CD8-positive, alpha-beta memory T cell (primary cell): Measurements from ENCODE around the gene TULP4. TPM values are rescaled to one million over a fixed set of nuclear protein-coding genes. Genes with fewer than 3 reads are reported as not detected.
A peak's percentile ranks its signal among the peaks of the same experiment; 100 is the strongest.

Experiments used
- CTCF ChIA-PET: fragments of 350-600 bp; sonication (Branson Sonifier 250); formaldehyde crosslinking; loops from one replicate; lab custom pipeline; 2021; ENCODE audit warnings: antibody characterized with exemption; lab: Charles Lee
- POLR2A ChIA-PET: fragments of 350-600 bp; sonication (Branson Sonifier 250); formaldehyde crosslinking; loops from one replicate; lab custom pipeline; 2021; ENCODE audit warnings: antibody characterized with exemption; lab: Charles Lee
- DNase-seq, 5 donors: peaks; one replicate each; pipeline versions ENCODE4 v3.0.0 to v3.0.0-alpha.2; 2020 to 2022; ENCODE audit warnings: mixed read lengths in 1 of 5
- H3K27ac ChIP-seq: one replicate; pipeline ENCODE4 v1.7.0; 2013; ENCODE audit warnings: low read depth, mild to moderate bottlenecking, low read length, moderate library complexity
- H3K27me3 ChIP-seq: 2 replicates; pipeline ENCODE4 v1.7.0; 2013; ENCODE audit warnings: low read length, mild to moderate bottlenecking; ENCODE audit not compliant: insufficient read depth, poor library complexity, severe bottlenecking
- H3K36me3 ChIP-seq: 2 replicates; pipeline ENCODE4 v1.7.0; 2013; ENCODE audit warnings: mild to moderate bottlenecking, low read length, moderate library complexity; ENCODE audit not compliant: insufficient read depth
- H3K4me1 ChIP-seq: 2 replicates; pipeline ENCODE4 v1.7.0; 2013; ENCODE audit warnings: mild to moderate bottlenecking, low read length, moderate library complexity; ENCODE audit not compliant: insufficient read depth
- H3K4me3 ChIP-seq: 2 replicates; pipeline ENCODE4 v1.7.0; 2013; ENCODE audit warnings: mild to moderate bottlenecking, low read length
- H3K9me3 ChIP-seq: 2 replicates; pipeline ENCODE4 v1.7.0; 2013; ENCODE audit warnings: mild to moderate bottlenecking, low read length
- H3K27ac Mint-ChIP-seq, 8 donors: one replicate each; pipeline ENCODE4 v1.8.0; 2020 to 2021; ENCODE audit warnings: mixed read lengths in 8 of 8, mild to moderate bottlenecking in 6 of 8, inconsistent platforms in 3 of 8, moderate library complexity in 3 of 8
- H3K27me3 Mint-ChIP-seq, 2 donors: one replicate each; pipeline ENCODE4 v1.8.0; 2020 to 2021; ENCODE audit warnings: mixed read lengths in 2 of 2, mild to moderate bottlenecking in 1 of 2, moderate library complexity in 1 of 2
- H3K36me3 Mint-ChIP-seq, 3 donors: one replicate each; pipeline ENCODE4 v1.8.0; 2020 to 2021; ENCODE audit warnings: mixed read lengths in 3 of 3, inconsistent platforms in 1 of 3, mild to moderate bottlenecking in 1 of 3
- H3K4me1 Mint-ChIP-seq, 3 donors: one replicate each; pipeline ENCODE4 v1.8.0; 2020 to 2021; ENCODE audit warnings: mixed read lengths in 3 of 3, inconsistent platforms in 1 of 3, mild to moderate bottlenecking in 1 of 3
- H3K4me3 Mint-ChIP-seq, 7 donors: one replicate each; pipeline ENCODE4 v1.8.0; 2020 to 2021; ENCODE audit warnings: mixed read lengths in 7 of 7, mild to moderate bottlenecking in 6 of 7, moderate library complexity in 4 of 7, inconsistent platforms in 2 of 7
- H3K9me3 Mint-ChIP-seq, 5 donors: one replicate each; pipeline ENCODE4 v1.8.0; 2020 to 2022; ENCODE audit warnings: mixed read lengths in 5 of 5, mild to moderate bottlenecking in 3 of 5, moderate library complexity in 2 of 5, inconsistent platforms in 1 of 5
- polyA plus RNA-seq: library from polyadenylated mRNA; unstranded; fragments of 300-500 nt; fragmentation: Illumina TruSeq; gene quantifications from one replicate; pipeline ENCODE4 v1.2.3, GENCODE V29; 2021
- total RNA-seq, 2 experiments: library from RNA; stranded (reverse); gene quantifications; one replicate each; pipeline ENCODE4 v1.2.3, GENCODE V29; 2021

Gene TULP4
- total and polyA plus RNA-seq, 3 experiments from 2014 or later: 26.9 to 50.1 (median 32.1) TPM

DNA sequence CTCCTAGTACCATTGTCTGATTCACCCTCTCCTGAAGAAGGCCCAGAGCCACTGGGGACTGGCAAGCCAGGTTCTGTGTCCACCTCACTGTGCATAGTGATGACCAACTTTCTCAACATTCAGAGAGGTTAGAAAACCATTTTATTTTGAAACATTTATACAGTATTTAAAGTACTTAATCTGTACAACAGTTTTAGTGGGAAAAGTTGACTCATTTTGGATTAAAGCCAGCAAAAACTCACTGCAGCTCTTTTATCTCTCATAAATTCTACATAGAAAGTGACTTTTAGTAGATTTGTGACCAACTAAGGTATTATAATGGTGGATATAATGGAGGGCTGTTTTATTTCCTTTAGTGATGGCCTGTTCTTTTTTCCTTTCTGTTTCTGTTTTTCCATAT lies 9.7 kb downstream of the TULP4 start:
- H3K4me1 Mint-ChIP-seq: peaks cover 52 to 71% (median 64%) of the 10 kb centered on the region in 3 donors

DNA sequence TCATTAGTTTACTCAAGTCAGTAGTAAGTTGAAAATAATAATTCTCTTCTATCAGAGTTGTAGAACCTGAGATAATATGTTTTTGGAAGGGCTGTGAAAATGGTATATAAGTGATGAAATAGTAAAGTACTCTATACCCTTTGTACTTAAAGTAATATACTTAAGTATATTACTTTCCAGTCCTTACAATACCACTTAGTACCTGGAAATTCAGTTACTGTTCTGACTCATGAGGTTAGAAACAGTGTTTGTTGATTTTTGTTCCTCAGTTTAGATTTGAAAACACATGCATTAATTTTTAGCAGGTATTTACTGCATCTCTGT lies 10.1 kb downstream of the TULP4 start:
- H3K27me3 ChIP-seq: no peaks in the 10 kb centered on the region
- POLR2A ChIA-PET: no interaction called here
- Mint-ChIP-seq H3K9me3 (no peaks in the 10 kb centered on the region), H3K27ac (peak overlapping the region in 2 of 8 donors; percentile 16 to 48), H3K36me3 (peaks cover 13 to 16% (median 14%) of the 10 kb centered on the region in 3 donors), H3K27me3 (no peaks in the 10 kb centered on the region), H3K4me1 (peaks cover 55 to 75% (median 66%) of the 10 kb centered on the region in 3 donors), H3K4me3 (no peak overlapping the region)
- no peak for DNase-seq
- H3K9me3 ChIP-seq: no peaks in the 10 kb centered on the region
- no peak overlapping the region for H3K4me3 ChIP-seq
- H3K27ac ChIP-seq: no peak overlapping the region
- no peaks in the 10 kb centered on the region for H3K36me3 ChIP-seq
- H3K4me1 ChIP-seq: no peaks in the 10 kb centered on the region
- CTCF ChIA-PET: interaction anchor here (0.7 kb wide), 1 partner anchor 196 kb away, joined by 3 read pairs; no protein-coding TSS in a partner anchor

More for the DNA sequence above, 9.7 kb downstream of the TULP4 start:
- no peaks in the 10 kb centered on the region for H3K36me3 ChIP-seq
- no peaks in the 10 kb centered on the region for H3K4me1 ChIP-seq
- H3K4me3 ChIP-seq: no peak overlapping the region
- H3K9me3 Mint-ChIP-seq: no peaks in the 10 kb centered on the region
- no peaks in the 10 kb centered on the region for H3K9me3 ChIP-seq
- no peak overlapping the region for H3K27ac ChIP-seq
- H3K4me3 Mint-ChIP-seq: no peak overlapping the region
- H3K36me3 Mint-ChIP-seq: peaks cover 16 to 20% (median 16%) of the 10 kb centered on the region in 3 donors
- no peak for DNase-seq
- ChIA-PET CTCF (interaction anchor here (0.7 kb wide), 1 partner anchor 197 kb away, joined by 3 read pairs; no protein-coding TSS in a partner anchor), POLR2A (no interaction called here)
- H3K27me3 Mint-ChIP-seq: no peaks in the 10 kb centered on the region
- H3K27ac Mint-ChIP-seq: peak overlapping the region in 1 of 8 donors; percentile 7
- no peaks in the 10 kb centered on the region for H3K27me3 ChIP-seq

DNA sequence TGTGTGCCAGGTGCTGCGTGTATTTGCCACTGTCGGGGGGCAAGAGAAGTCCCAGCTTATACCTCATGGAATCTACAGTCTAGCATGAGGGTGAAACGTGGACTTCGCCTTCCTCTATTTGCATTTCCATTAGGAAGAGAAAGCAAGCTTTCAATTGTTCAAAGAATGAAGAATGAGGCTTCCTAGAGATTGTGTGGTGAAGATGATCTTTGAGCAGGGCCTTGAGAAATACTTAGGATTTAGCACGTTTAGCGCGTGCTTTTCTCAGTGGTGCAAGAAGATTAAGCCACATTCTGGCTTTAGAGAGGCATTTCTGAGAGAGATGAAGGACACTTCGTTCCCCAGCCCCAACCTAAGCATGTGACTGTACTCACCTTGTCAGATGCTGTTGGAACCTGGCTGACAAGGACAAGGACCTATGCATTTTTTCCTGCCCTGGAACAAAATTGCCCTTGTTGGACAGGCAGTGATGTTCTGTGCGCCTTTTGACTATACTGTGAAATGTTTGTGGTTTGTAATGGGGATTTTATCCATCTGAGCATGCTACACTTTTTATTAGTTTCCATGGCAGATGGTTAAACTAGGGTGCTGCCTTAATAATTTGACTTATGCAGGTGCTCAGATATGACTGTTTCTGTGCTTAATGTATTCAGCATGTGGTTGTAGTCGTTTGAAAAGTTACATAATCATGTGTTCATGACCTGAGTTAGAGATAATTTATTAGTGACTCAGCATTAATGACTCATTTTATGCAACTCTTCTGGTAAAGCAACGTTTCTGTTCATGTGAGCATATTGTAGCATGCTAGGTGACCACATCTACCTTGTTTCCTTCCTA lies 10.7 kb downstream of the TULP4 start:
- peaks cover 58 to 79% (median 72%) of the 10 kb centered on the region in 3 donors for H3K4me1 Mint-ChIP-seq
- H3K9me3 Mint-ChIP-seq: no peaks in the 10 kb centered on the region
- peak overlapping the region in 4 of 8 donors; percentile 6 to 61 (median 34) for H3K27ac Mint-ChIP-seq
- Histone ChIP-seq H3K4me1 (no peaks in the 10 kb centered on the region), H3K27me3 (no peaks in the 10 kb centered on the region), H3K9me3 (no peaks in the 10 kb centered on the region), H3K27ac (no peak overlapping the region), H3K36me3 (no peaks in the 10 kb centered on the region), H3K4me3 (no peak overlapping the region)
- POLR2A ChIA-PET: no interaction called here
- peaks cover 11 to 17% (median 12%) of the 10 kb centered on the region in 3 donors for H3K36me3 Mint-ChIP-seq
- no peaks in the 10 kb centered on the region for H3K27me3 Mint-ChIP-seq
- CTCF ChIA-PET: interaction anchor here (0.7 kb wide), 1 partner anchor 196 kb away, joined by 3 read pairs; no protein-coding TSS in a partner anchor
- peak overlapping the region in 1 of 7 donors; percentile 2 for H3K4me3 Mint-ChIP-seq
- DNase-seq: no peak

DNA sequence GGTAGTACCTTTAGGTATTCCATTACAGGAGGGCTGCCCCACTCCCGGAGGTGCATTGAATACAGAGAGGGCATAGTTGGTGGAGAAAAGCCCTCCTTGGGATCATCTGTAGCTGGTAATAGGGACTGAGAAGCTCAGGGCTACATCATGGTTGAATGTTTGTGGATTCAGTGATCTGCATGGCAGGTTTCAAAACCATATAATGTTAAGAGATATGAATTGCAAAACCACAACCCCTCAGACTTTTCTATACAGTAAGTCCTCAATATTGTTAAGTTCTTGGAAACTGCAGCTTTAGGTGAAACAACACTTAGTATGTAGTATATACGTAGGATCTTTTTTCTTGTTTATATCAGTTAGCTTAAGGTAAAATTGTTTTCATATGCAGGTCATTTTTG lies 11.3 kb downstream of the TULP4 start:
- Mint-ChIP-seq H3K36me3 (peaks cover 8 to 18% (median 11%) of the 10 kb centered on the region in 3 donors), H3K4me3 (no peak overlapping the region)

DNA sequence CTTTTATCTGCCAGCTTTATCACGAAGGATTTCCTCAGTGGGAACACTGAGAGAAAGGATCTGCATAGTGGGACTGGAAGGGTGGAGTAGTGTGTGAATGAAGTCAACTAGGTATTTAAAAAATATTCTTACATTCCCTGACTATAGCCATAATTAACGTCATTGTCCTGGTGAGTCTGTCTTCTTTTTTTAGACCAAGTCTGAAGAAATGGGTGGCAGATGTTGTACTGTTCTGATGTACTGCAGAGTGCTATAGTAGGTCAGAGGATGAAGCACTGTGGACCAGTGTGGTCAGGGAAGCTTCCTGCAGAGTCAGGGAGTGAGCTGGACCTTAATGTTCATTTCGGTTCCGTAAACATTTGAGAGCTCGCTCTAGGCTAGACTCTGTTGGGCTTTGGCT lies 11.9 kb downstream of the TULP4 start:
- no peaks in the 10 kb centered on the region for H3K4me1 ChIP-seq
- no peak for DNase-seq
- Mint-ChIP-seq H3K4me3 (no peak overlapping the region), H3K36me3 (peaks cover 8 to 18% (median 11%) of the 10 kb centered on the region in 3 donors), H3K4me1 (peaks cover 60 to 82% (median 75%) of the 10 kb centered on the region in 3 donors), H3K9me3 (no peaks in the 10 kb centered on the region), H3K27ac (no peak overlapping the region), H3K27me3 (no peaks in the 10 kb centered on the region)
- H3K27me3 ChIP-seq: no peaks in the 10 kb centered on the region
- no peaks in the 10 kb centered on the region for H3K36me3 ChIP-seq
- H3K4me3 ChIP-seq: no peak overlapping the region
- H3K9me3 ChIP-seq: no peaks in the 10 kb centered on the region
- H3K27ac ChIP-seq: no peak overlapping the region
- ChIA-PET CTCF (interaction anchor here (0.8 kb wide), 1 partner anchor 34 kb away, joined by 3 read pairs; no protein-coding TSS in a partner anchor), POLR2A (no interaction called here)

More for the DNA sequence above, 11.3 kb downstream of the TULP4 start:
- Mint-ChIP-seq H3K27me3 (no peaks in the 10 kb centered on the region), H3K27ac (peak overlapping the region in 3 of 8 donors; percentile 6 to 61 (median 19)), H3K4me1 (peaks cover 58 to 79% (median 74%) of the 10 kb centered on the region in 3 donors), H3K9me3 (no peaks in the 10 kb centered on the region)
- no peak for DNase-seq
- Histone ChIP-seq H3K36me3 (no peaks in the 10 kb centered on the region), H3K4me1 (no peaks in the 10 kb centered on the region), H3K4me3 (no peak overlapping the region), H3K27ac (no peak overlapping the region), H3K9me3 (no peaks in the 10 kb centered on the region), H3K27me3 (no peaks in the 10 kb centered on the region)
- ChIA-PET POLR2A (no interaction called here), CTCF (interaction anchor here (0.8 kb wide), 1 partner anchor 33 kb away, joined by 3 read pairs; no protein-coding TSS in a partner anchor)

DNA sequence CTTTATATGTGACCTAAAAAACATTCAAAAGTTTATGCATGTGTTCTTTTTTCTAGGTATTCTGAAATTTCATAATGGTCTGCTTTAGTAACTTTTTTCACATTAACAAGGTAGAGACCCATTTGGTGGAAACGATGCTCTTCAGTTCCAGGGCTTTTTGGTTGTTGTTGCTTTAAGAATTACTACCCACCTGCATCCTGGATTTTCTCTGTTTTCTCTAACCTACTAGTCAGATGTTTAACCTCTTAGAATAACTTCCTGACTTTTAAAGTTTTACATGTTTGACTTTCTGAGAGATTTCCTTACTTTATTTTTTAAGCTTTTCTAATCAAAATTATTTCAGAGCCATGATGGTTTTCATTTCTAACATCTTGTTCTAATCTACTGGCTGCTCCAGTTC lies 14.9 kb downstream of the TULP4 start:
- H3K36me3 Mint-ChIP-seq: peaks cover 5 to 12% (median 6%) of the 10 kb centered on the region in 3 donors
- H3K9me3 ChIP-seq: no peaks in the 10 kb centered on the region
- H3K27ac ChIP-seq: no peak overlapping the region
- H3K4me3 ChIP-seq: no peak overlapping the region
- H3K27me3 ChIP-seq: no peaks in the 10 kb centered on the region
- peaks cover 0 to 2% (median 2%) of the 10 kb centered on the region in 5 donors for H3K9me3 Mint-ChIP-seq
- no peaks in the 10 kb centered on the region for H3K36me3 ChIP-seq
- POLR2A ChIA-PET: no interaction called here
- peaks cover 49 to 72% (median 67%) of the 10 kb centered on the region in 3 donors for H3K4me1 Mint-ChIP-seq
- no peak for DNase-seq
- no peaks in the 10 kb centered on the region for H3K27me3 Mint-ChIP-seq
- H3K4me1 ChIP-seq: no peaks in the 10 kb centered on the region
- CTCF ChIA-PET: no interaction called here
- H3K27ac Mint-ChIP-seq: peak overlapping the region in 1 of 8 donors; percentile 3
- H3K4me3 Mint-ChIP-seq: no peak overlapping the region

DNA sequence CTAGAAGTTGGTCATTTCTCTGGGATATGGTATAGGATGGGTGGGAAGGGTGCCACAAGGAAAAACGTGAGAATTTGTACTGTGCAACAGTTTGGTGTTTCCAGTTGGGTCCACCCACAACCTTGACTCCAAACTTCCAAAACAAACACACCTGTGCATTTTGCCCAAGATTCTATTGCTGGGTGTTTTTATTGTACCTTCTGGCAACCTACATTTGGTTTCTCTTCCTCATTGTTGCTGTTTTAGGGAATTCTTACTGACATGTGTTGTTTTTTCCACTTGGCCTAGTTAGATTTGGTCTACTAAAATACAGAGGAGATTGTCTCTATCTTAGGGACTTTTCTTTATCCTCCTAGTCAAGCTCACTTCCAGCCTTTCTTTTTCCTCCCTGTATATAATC lies 16.7 kb downstream of the TULP4 start:
- Histone ChIP-seq H3K27ac (no peak overlapping the region), H3K4me3 (no peak overlapping the region), H3K9me3 (no peaks in the 10 kb centered on the region), H3K4me1 (no peaks in the 10 kb centered on the region), H3K36me3 (no peaks in the 10 kb centered on the region), H3K27me3 (no peaks in the 10 kb centered on the region)
- CTCF ChIA-PET: no interaction called here
- Mint-ChIP-seq H3K4me3 (no peak overlapping the region), H3K9me3 (peaks cover 0 to 12% (median 7%) of the 10 kb centered on the region in 5 donors), H3K4me1 (peaks cover 33 to 56% (median 51%) of the 10 kb centered on the region in 3 donors), H3K27ac (peak overlapping the region in 1 of 8 donors; percentile 31), H3K36me3 (peaks cover 17 to 21% (median 18%) of the 10 kb centered on the region in 3 donors), H3K27me3 (no peaks in the 10 kb centered on the region)
- DNase-seq: no peak
- POLR2A ChIA-PET: no interaction called here

DNA sequence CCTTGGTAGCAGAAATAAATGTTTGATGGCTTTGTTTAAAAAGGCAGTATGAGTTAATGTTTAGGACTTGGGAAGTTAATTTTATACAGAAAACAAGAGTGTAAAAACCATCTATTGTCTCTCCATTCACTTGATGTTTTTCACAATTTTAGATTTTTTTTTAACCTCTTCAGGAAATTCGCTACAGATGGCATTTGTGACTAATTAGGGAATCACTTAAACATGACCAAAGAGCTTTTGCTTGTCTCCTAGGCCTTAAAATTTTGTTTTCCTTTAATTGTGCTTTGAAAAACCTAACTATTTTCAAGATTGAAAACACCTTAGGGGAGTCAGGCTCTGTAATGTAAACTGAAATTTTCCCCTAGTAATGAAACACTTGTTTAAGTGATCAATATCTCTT lies 17.3 kb downstream of the TULP4 start:
- H3K36me3 ChIP-seq: no peaks in the 10 kb centered on the region
- CTCF ChIA-PET: no interaction called here
- POLR2A ChIA-PET: no interaction called here

More for the DNA sequence above, 17.3 kb downstream of the TULP4 start:
- DNase-seq: no peak
- peaks cover 0 to 12% (median 7%) of the 10 kb centered on the region in 5 donors for H3K9me3 Mint-ChIP-seq
- peaks cover 17 to 23% (median 20%) of the 10 kb centered on the region in 3 donors for H3K36me3 Mint-ChIP-seq
- no peaks in the 10 kb centered on the region for H3K27me3 Mint-ChIP-seq
- Histone ChIP-seq H3K4me1 (no peaks in the 10 kb centered on the region), H3K4me3 (no peak overlapping the region), H3K9me3 (no peaks in the 10 kb centered on the region), H3K27ac (no peak overlapping the region), H3K27me3 (no peaks in the 10 kb centered on the region)
- H3K4me1 Mint-ChIP-seq: peaks cover 27 to 53% (median 48%) of the 10 kb centered on the region in 3 donors
- no peak overlapping the region for H3K27ac Mint-ChIP-seq
- H3K4me3 Mint-ChIP-seq: no peak overlapping the region
